Hematopoietic multipotent progenitor cell treated with erythropoietin and hydrocortisone succinate and interleukin-3 and kit ligand, for 8 days (in vitro differentiated cells): Measurements from ENCODE around the gene HOOK2.
"Not testable (repeated sequence)": the region's sequence is repeated elsewhere in the genome, so short reads cannot be mapped to it uniquely, and the experiment has no call there.

ENCODE experiments used
- DNase-seq: peaks from one replicate; pipeline ENCODE4 v3.0.0-alpha.2; 2015

The HOOK2 gene

DNA sequence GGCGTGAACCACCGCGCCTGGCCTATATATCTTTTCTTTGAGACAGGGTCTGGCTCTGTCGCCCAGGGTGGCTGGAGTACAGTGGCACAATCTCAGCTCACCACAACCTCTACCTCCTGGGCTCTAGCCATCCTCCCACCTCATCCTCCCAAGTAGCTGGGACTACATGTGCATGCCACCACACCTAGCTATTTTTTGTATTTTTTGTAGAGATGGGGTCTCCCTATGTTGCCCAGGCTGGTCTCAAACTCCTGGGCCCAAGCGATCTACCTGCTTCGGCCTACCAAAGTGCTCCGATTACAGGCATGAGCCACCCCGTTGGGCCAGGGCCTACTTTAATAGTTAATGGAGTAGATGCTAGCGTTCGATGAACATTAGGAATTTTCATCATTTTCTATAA is 55.1 kb downstream of the HOOK2 start:
- no peak for DNase-seq

DNA sequence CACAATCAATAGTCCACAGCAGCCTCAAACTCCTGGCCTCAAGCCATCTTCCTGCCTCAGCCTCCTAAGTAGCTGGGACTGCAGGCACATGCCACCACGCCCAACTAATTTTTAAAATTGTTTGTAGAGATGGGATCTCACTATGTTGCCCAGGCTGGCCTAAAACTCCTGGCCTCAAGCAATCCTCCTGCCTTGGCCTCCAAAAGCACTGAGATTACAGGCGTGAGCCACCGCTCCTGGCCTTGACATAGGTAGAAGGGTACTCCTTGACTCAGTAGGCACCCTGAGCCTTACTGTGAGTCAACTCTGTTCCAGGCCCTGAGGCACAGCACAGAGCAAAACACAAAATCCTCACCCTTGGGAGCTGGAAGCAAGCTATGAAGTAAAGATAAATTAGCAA is 59.4 kb downstream of the HOOK2 start:
- peak; percentile 54 for DNase-seq

DNA sequence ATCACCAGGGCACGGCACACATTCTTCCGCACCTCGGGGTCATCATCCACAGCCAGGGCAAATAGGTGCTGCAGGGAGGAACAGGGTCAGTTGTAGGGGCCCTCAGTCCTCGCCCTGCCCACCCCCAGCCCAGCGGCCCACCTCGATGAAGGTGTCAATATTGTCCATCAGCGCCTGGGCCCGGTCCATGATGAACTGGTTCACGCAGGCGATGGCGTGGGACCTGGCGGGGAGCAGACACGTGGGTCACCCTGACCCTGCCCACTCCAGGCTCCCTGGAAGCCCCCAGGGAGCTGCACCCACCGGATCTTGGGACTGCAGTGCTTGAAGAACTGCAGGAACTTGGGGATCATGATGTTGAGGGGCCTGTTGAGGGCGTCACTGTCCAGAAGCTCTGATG is 60.2 kb downstream of the HOOK2 start:
- no peak for DNase-seq

DNA sequence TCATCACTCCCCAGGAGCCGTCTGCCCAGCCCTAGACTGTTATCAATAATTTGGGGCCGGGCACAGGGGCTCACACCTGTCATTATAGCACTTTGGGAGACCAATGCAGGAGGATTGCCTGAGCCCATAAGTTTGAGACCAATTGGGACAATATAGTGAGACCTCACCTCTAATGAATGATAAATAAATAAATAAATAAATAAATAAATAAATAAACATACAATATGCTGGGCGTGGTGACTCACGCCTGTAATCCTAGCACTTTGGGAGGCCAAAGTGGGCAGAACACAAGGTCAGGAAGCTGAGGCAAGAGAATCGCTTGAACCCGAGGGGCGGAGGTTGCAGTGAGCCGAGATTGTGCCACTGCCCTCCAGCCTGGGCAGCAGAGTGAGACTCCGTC is 62.0 kb downstream of the HOOK2 start:
- DNase-seq = not testable (repeated sequence)
